Ishikawa (cell line): ENCODE measurements around the gene UGT1A9.

Experiments used
- CEBPB ChIP-seq: IDR thresholded peaks from 2 replicates; pipeline ENCODE4 v1.6.1; 2012
- CREB1 ChIP-seq: IDR thresholded peaks from 2 replicates; pipeline ENCODE4 v1.6.1; 2012; ENCODE audit warnings: low read depth
- EGR1 ChIP-seq: IDR thresholded peaks from 2 replicates; pipeline ENCODE4 v1.6.1; 2012
- EP300 ChIP-seq: IDR thresholded peaks from 2 replicates; pipeline ENCODE4 v1.6.1; 2012; ENCODE audit warnings: borderline replicate concordance
- FOXM1 ChIP-seq: IDR thresholded peaks from 2 replicates; pipeline ENCODE4 v1.6.1; 2012; ENCODE audit warnings: low read depth, borderline replicate concordance
- MAX ChIP-seq: IDR thresholded peaks from 2 replicates; pipeline ENCODE4 v1.6.1; 2012
- NFIC ChIP-seq: IDR thresholded peaks from 2 replicates; pipeline ENCODE4 v1.6.1; 2012
- RAD21 ChIP-seq: IDR thresholded peaks from 2 replicates; pipeline ENCODE4 v1.6.1; 2012; ENCODE audit warnings: low read depth
- REST ChIP-seq: IDR thresholded peaks from 2 replicates; pipeline ENCODE4 v1.6.1; 2012; ENCODE audit warnings: low read depth, mild to moderate bottlenecking
- TAF1 ChIP-seq: IDR thresholded peaks from 2 replicates; pipeline ENCODE4 v1.6.1; 2012; ENCODE audit warnings: low read depth, mild to moderate bottlenecking
- TCF12 ChIP-seq: IDR thresholded peaks from 2 replicates; pipeline ENCODE4 v1.6.1; 2012; ENCODE audit warnings: low read depth
- TEAD4 ChIP-seq: IDR thresholded peaks from 2 replicates; pipeline ENCODE4 v1.6.1; 2012
- USF1 ChIP-seq: IDR thresholded peaks from 2 replicates; pipeline ENCODE4 v1.6.1; 2012
- YY1 ChIP-seq: IDR thresholded peaks from 2 replicates; pipeline ENCODE4 v1.6.1; 2012; ENCODE audit warnings: low read depth
- ZBTB7A ChIP-seq: IDR thresholded peaks from 2 replicates; pipeline ENCODE4 v1.6.1; 2012; ENCODE audit warnings: low read depth

UGT1A9 gene

GRCh38 chr2:233761040-233761769 is 89.5 kb downstream of the UGT1A9 start:
- TF ChIP-seq EGR1 (no peak), TEAD4 (no peak), REST (no peak), USF1 (no peak), TCF12 (no peak), CEBPB (no peak), EP300 (no peak), ZBTB7A (no peak), MAX (no peak), FOXM1 (no peak), NFIC (no peak), RAD21 (no peak), TAF1 (no peak), CREB1 (no peak), YY1 (no peak)

DNA sequence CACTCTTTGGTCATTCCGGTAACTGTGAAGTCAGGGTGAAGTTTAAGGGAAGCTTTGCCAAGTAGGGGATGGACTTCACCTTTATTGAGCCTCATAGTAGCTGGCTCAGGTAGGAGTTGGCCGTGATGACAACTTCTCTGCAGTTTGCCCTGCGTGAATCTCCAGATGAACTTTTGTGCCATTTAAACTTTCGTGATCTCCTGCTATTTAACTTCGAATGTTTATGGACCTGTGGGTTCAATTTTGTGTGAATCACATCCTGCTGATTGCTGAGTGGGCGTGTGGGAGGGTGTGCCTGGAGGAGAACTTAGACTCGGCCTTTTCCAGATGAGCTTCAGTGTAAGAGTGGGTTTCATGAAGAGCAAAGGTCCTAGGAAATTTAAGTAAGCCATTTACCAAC is 92.6 kb downstream of the UGT1A9 start:
- TF ChIP-seq REST (no peak), EGR1 (no peak), TCF12 (no peak), NFIC (no peak), EP300 (no peak), CEBPB (no peak)

DNA sequence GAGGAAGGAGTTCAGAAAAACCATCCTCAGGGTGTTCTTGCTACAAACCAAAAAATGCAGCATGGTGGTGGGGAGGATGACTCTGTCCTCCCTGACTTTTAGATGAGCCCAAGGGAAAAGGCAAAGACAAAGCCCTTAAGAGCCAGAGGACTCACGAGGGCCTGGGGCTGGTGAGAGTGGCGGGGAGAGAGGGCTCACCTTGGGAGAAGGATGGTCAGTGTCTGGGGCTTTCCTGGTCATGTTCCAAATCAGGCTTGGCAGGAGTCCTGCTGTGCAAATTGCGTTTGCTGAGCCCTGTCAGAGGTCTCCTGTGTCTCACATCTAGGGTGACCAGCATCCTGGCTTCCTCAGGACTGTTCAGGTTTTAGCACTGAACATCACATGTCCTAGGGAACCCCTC is 93.1 kb downstream of the UGT1A9 start:
- no peak for TF ChIP-seq FOXM1
- no peak for TF ChIP-seq TEAD4
- TF ChIP-seq TAF1: no peak
- TF ChIP-seq CEBPB: no peak
- TF ChIP-seq ZBTB7A: no peak
- no peak for TF ChIP-seq USF1
- TF ChIP-seq RAD21: no peak

GRCh38 chr2:233766416-233766815 is 94.7 kb downstream of the UGT1A9 start:
- TF ChIP-seq REST (no peak), TAF1 (no peak), TEAD4 (no peak)

- TF ChIP-seq TCF12 (no peak), MAX (no peak), TAF1 (no peak), NFIC (no peak), FOXM1 (no peak), EP300 (no peak), CREB1 (no peak), USF1 (no peak)
Observed at GRCh38 chr2:233768076-233768475, 96.4 kb downstream of the UGT1A9 start.
